IMR-90 (cell line): ENCODE results near the gene THSD7B. TPM values are rescaled to one million over a fixed set of nuclear protein-coding genes. Genes with fewer than 3 reads are reported as not detected.

Experiments used
- ATAC-seq: fragments of 200-7000 bp; cut with Tn5 transposase; 2 replicates; pipeline ENCODE4 v1.9.1; 2020; ENCODE audit warnings: low read depth, mild to moderate bottlenecking, moderate library complexity
- BruUV-seq: library from RNA; stranded (reverse); fragments of 400-500 nt; replicated peaks from 2 replicates; lab custom pipeline; 2021; lab: Mats Ljungman, UMichigan
- CTCF ChIA-PET: fragments of 300-600 bp; formaldehyde crosslinking; extraction: SDS; loops from one replicate; lab custom pipeline; 2021; ENCODE audit warnings: antibody characterized with exemption; lab: Yijun Ruan, JAX
- POLR2A ChIA-PET: fragments of 300-600 bp; sonication (Branson Sonifier 250); formaldehyde crosslinking; loops from one replicate; lab custom pipeline; 2022; ENCODE audit warnings: antibody characterized with exemption; ENCODE audit not compliant: unreplicated experiment; lab: Charles Lee
- DNase-seq: peaks from one replicate; pipeline ENCODE4 v3.0.0; 2013
- H2AFZ ChIP-seq: replicated peaks from 2 replicates; pipeline ENCODE3; 2013; ENCODE audit warnings: low read length, mild to moderate bottlenecking; ENCODE audit not compliant: poor library complexity
- H2AK5ac ChIP-seq: 2 replicates; pipeline ENCODE4 v1.6.1; 2013; ENCODE audit warnings: low read depth, low read length, inconsistent platforms
- H2AK9ac ChIP-seq: replicated peaks from 2 replicates; pipeline ENCODE3; 2013; ENCODE audit warnings: mild to moderate bottlenecking, low read depth, low read length, moderate library complexity; ENCODE audit not compliant: poor library complexity
- H2BK120ac ChIP-seq: 2 replicates; pipeline ENCODE4 v1.6.1; 2013; ENCODE audit warnings: low read depth, low read length, inconsistent platforms
- H2BK15ac ChIP-seq: 3 replicates; pipeline ENCODE4 v1.6.1; 2013; ENCODE audit warnings: low read depth, low read length, inconsistent platforms
- H2BK20ac ChIP-seq: 2 replicates; pipeline ENCODE4 v1.6.1; 2013; ENCODE audit warnings: low read depth, mild to moderate bottlenecking, inconsistent platforms, low read length, moderate library complexity
- H2BK5ac ChIP-seq: 2 replicates; pipeline ENCODE4 v1.6.1; 2013; ENCODE audit warnings: mild to moderate bottlenecking, low read depth, low read length, inconsistent platforms; ENCODE audit not compliant: poor library complexity, severe bottlenecking
- H3K14ac ChIP-seq: replicated peaks from 2 replicates; pipeline ENCODE4 v1.6.1; 2013; ENCODE audit warnings: low read depth, low read length, inconsistent platforms
- H3K18ac ChIP-seq: 2 replicates; pipeline ENCODE4 v1.6.1; 2013; ENCODE audit warnings: low read depth, low read length, control low read depth
- H3K23ac ChIP-seq: 2 replicates; pipeline ENCODE4 v1.6.1; 2013; ENCODE audit warnings: low read depth, low read length, inconsistent platforms
- H3K27ac ChIP-seq: 2 replicates; pipeline ENCODE4 v1.5.1; 2013; ENCODE audit warnings: mild to moderate bottlenecking, control low read depth, low read length; ENCODE audit not compliant: insufficient read depth
- H3K27me3 ChIP-seq: 2 replicates; pipeline ENCODE4 v1.6.1; 2013; ENCODE audit warnings: low read length; ENCODE audit not compliant: control insufficient read depth, insufficient read depth
- H3K36me3 ChIP-seq: 2 replicates; pipeline ENCODE4 v1.6.1; 2013; ENCODE audit warnings: low read length, mixed read lengths; ENCODE audit not compliant: control insufficient read depth, insufficient read depth
- H3K4ac ChIP-seq: 2 replicates; pipeline ENCODE4 v1.6.1; 2013; ENCODE audit warnings: low read depth, low read length, inconsistent platforms
- H3K4me1 ChIP-seq: 2 replicates; pipeline ENCODE4 v1.6.1; 2013; ENCODE audit warnings: low read length, mixed read lengths; ENCODE audit not compliant: control insufficient read depth, insufficient read depth
- H3K4me2 ChIP-seq: 2 replicates; pipeline ENCODE4 v1.6.1; 2013; ENCODE audit warnings: low read depth, mild to moderate bottlenecking, control low read depth, low read length, moderate library complexity
- H3K4me3 ChIP-seq: 2 replicates; pipeline ENCODE4 v1.5.1; 2013; ENCODE audit warnings: low read depth, mild to moderate bottlenecking, control low read depth, low read length, moderate library complexity; ENCODE audit not compliant: insufficient read depth
- H3K56ac ChIP-seq: 2 replicates; pipeline ENCODE4 v1.6.1; 2013; ENCODE audit warnings: low read length, inconsistent platforms; ENCODE audit not compliant: insufficient read depth; ENCODE audit errors: extremely low read depth
- H3K79me1 ChIP-seq, 2 experiments: 2 replicates each; pipeline ENCODE4 v1.6.1; 2013; ENCODE audit warnings: low read length in 2 of 2, inconsistent platforms in 1 of 2, low read depth in 1 of 2
- H3K9ac ChIP-seq: 2 replicates; pipeline ENCODE4 v1.6.1; 2013; ENCODE audit warnings: low read depth, low read length, control low read depth
- H3K9me1 ChIP-seq: 2 replicates; pipeline ENCODE4 v1.6.1; 2013; ENCODE audit warnings: low read length, inconsistent platforms; ENCODE audit not compliant: insufficient read depth
- H3K9me3 ChIP-seq: 2 replicates; pipeline ENCODE4 v1.6.1; 2013; ENCODE audit warnings: low read length; ENCODE audit not compliant: control insufficient read depth, insufficient read depth
- H4K20me1 ChIP-seq: 2 replicates; pipeline ENCODE4 v1.6.1; 2013; ENCODE audit warnings: low read length, inconsistent platforms; ENCODE audit not compliant: insufficient read depth
- H4K5ac ChIP-seq: 2 replicates; pipeline ENCODE4 v1.6.1; 2013; ENCODE audit warnings: mild to moderate bottlenecking, low read depth, low read length, control low read depth
- H4K8ac ChIP-seq, 2 experiments: 2 replicates each; pipeline ENCODE4 v1.6.1; 2013; ENCODE audit warnings: low read depth in 2 of 2, low read length in 2 of 2, control low read depth in 1 of 2, inconsistent platforms in 1 of 2
- H4K91ac ChIP-seq: 2 replicates; pipeline ENCODE4 v1.6.1; 2013; ENCODE audit warnings: low read depth, low read length, inconsistent platforms; ENCODE audit not compliant: insufficient read depth
- BHLHE40 ChIP-seq: fragments of 150-350 bp; IDR thresholded peaks from 2 replicates; pipeline ENCODE4 v1.6.1; 2016; ENCODE audit warnings: mild to moderate bottlenecking, low read depth, low read length
- CEBPB ChIP-seq: IDR thresholded peaks from 2 replicates; pipeline ENCODE4 v1.6.1; 2012; ENCODE audit warnings: low read depth, low read length, improper control_type of control experiment
- MAFK ChIP-seq: IDR thresholded peaks from 2 replicates; pipeline ENCODE4 v1.6.1; 2012; ENCODE audit warnings: low read depth, low read length, improper control_type of control experiment
- POLR2A ChIP-seq: IDR thresholded peaks from 2 replicates; pipeline ENCODE4 v1.6.1; 2012; ENCODE audit warnings: mild to moderate bottlenecking, low read depth, low read length
- RCOR1 ChIP-seq: IDR thresholded peaks from 2 replicates; pipeline ENCODE4 v1.6.1; 2012; ENCODE audit warnings: mild to moderate bottlenecking, low read length, improper control_type of control experiment; ENCODE audit not compliant: insufficient replicate concordance
- RFX5 ChIP-seq: IDR thresholded peaks from 2 replicates; pipeline ENCODE4 v1.8.0; 2012; ENCODE audit warnings: low read depth, mild to moderate bottlenecking, low read length, moderate library complexity
- SMC3 ChIP-seq: fragments of 150-350 bp; IDR thresholded peaks from 2 replicates; pipeline ENCODE4 v1.6.1; 2016; ENCODE audit warnings: low read depth, mild to moderate bottlenecking, antibody characterized with exemption, low read length, moderate library complexity
- whole genome bisulfite sequencing, 2 experiments: methylation state at CpG; one replicate each; pipeline versions ENCODE4 v1.1.5 to v1.1.7; 2013; ENCODE audit warnings: missing lambda C conversion rate in 2 of 2; ENCODE audit not compliant: insufficient read length in 1 of 2; ENCODE audit errors: extremely low coverage in 2 of 2; 5-methylcytosine and 5-hydroxymethylcytosine counted together
- dilution Hi-C: fragments of 300-500 bp; cut with HindIII; formaldehyde crosslinking; loops from one replicate; pipeline ENCODE4 v1.14.3; 2018; ENCODE audit warnings: low sequenced_read_pairs; ENCODE audit not compliant: unreplicated experiment
- in situ Hi-C: fragments of 300-500 bp; cut with MboI; formaldehyde crosslinking; loops from 3 replicates; pipeline ENCODE4 v1.14.3; 2019; ENCODE audit warnings: low sequenced_read_pairs, inconsistent platforms, mixed read lengths
- intact Hi-C: fragments of 100-400 bp; cut with micrococcal nuclease; formaldehyde crosslinking; loops from 2 replicates; pipeline ENCODE4 v1.10.0; 2022
- polyA plus RNA-seq, 3 experiments: library from polyadenylated mRNA; depleted of rRNA; stranded (reverse); fragments of >200 nt; gene quantifications; 2 replicates each; pipeline ENCODE4 v1.2.3, GENCODE V29; 2012; ENCODE audit warnings: low replicate concordance in 1 of 3
- total RNA-seq: library from RNA; depleted of rRNA; stranded (reverse); fragments of >200 nt; gene quantifications from 2 replicates; pipeline ENCODE4 v1.2.3, GENCODE V29; 2012

Gene THSD7B
- total and polyA plus RNA-seq, 2 of the 4 experiments (the other 2 are of a cell fraction), result not detected

DNA sequence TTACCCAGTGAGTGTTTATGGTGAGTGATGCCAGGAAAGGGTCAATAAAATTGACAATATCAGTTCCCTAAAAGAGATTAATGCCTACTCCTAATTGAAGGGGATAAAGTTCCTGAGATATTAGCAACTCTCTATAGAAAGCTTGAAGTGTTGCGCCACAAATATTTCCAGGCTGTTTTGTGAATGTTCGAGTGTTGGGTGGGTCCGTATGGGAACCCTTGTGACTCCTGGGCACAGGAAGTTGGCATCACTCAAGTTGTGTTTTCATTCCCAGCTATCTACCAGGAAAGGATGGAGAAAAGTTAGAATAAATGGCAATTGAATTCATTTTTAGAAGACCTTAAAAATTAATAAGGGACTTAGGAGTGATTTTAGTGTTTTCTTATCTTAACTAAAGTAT is 472.7 kb downstream of the THSD7B start:
- no peaks in the 10 kb centered on the region for H3K79me1 ChIP-seq
- no peaks in the 10 kb centered on the region for H3K27me3 ChIP-seq
- no peak overlapping the region for H2BK5ac ChIP-seq
- no peaks in the 10 kb centered on the region for H3K9me1 ChIP-seq
- no peak overlapping the region for H2BK120ac ChIP-seq
- no peak overlapping the region for H2BK20ac ChIP-seq
- no peak overlapping the region for H4K91ac ChIP-seq
- H3K4me2 ChIP-seq, result no peak overlapping the region
- in situ Hi-C loops (no loop called here), intact Hi-C loops (no loop called here), dilution Hi-C loops (no loop called here)
- H3K4ac ChIP-seq, result no peak overlapping the region
- BruUV-seq, result no TSS peak
- H3K36me3 ChIP-seq, result no peaks in the 10 kb centered on the region
- H3K23ac ChIP-seq, result no peak overlapping the region
- H3K4me3 ChIP-seq, result no peak overlapping the region
- no peak overlapping the region for H4K8ac ChIP-seq
- peaks cover 10% of the 10 kb centered on the region; the same call in 1 of the 2 replicates for H3K9me3 ChIP-seq
- H2AK5ac ChIP-seq, result no peak overlapping the region
- no peak overlapping the region for H3K18ac ChIP-seq
- WGBS, 2 experiments, result no CpG with 5 or more reads among the region's 3 CpGs
- H2BK15ac ChIP-seq, result no peak overlapping the region
- no peaks in the 10 kb centered on the region for H4K20me1 ChIP-seq
- ChIA-PET CTCF (no interaction called here), POLR2A (no interaction called here)
- no peak overlapping the region for H2AK9ac ChIP-seq
- TF ChIP-seq RFX5, result no peak
- TF ChIP-seq RCOR1, result no peak
- no peak for TF ChIP-seq CEBPB
- TF ChIP-seq SMC3, result no peak
- TF ChIP-seq POLR2A, result no peak
- no peak for TF ChIP-seq MAFK
- TF ChIP-seq BHLHE40, result no peak
- no peak overlapping the region for H3K56ac ChIP-seq
- no peak overlapping the region for H3K14ac ChIP-seq
- no peaks in the 10 kb centered on the region for H3K4me1 ChIP-seq
- DNase-seq, result no peak
- H3K9ac ChIP-seq, result no peak overlapping the region
- no peak for ATAC-seq
- no peak overlapping the region for H3K27ac ChIP-seq
- H2AFZ ChIP-seq, result no peak overlapping the region
- H4K5ac ChIP-seq, result no peak overlapping the region
